NB4 (cell line): ENCODE measurements around the gene LRRC27.
A peak's percentile ranks its signal among the peaks of the same experiment; 100 is the strongest.

ENCODE experiments used
- POLR2A ChIP-seq: IDR thresholded peaks from 2 replicates; pipeline ENCODE4 v1.6.1; 2011; ENCODE audit warnings: mild to moderate bottlenecking; ENCODE audit not compliant: insufficient read length; ENCODE audit errors: extremely low read depth
- TF ChIP-seq, protein P1 (sequence below): IDR thresholded peaks from one replicate; pipeline ENCODE4 v1.5.1; 2012; ENCODE audit warnings: low read depth, low read length
- TF ChIP-seq, protein P2 (sequence below): IDR thresholded peaks from 2 replicates; pipeline ENCODE4 v1.6.1; 2011; ENCODE audit warnings: low read depth, low read length

- TF ChIP-seq, protein P1, sequence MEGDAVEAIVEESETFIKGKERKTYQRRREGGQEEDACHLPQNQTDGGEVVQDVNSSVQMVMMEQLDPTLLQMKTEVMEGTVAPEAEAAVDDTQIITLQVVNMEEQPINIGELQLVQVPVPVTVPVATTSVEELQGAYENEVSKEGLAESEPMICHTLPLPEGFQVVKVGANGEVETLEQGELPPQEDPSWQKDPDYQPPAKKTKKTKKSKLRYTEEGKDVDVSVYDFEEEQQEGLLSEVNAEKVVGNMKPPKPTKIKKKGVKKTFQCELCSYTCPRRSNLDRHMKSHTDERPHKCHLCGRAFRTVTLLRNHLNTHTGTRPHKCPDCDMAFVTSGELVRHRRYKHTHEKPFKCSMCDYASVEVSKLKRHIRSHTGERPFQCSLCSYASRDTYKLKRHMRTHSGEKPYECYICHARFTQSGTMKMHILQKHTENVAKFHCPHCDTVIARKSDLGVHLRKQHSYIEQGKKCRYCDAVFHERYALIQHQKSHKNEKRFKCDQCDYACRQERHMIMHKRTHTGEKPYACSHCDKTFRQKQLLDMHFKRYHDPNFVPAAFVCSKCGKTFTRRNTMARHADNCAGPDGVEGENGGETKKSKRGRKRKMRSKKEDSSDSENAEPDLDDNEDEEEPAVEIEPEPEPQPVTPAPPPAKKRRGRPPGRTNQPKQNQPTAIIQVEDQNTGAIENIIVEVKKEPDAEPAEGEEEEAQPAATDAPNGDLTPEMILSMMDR = peak; percentile 70
- no peak for TF ChIP-seq POLR2A
- TF ChIP-seq, protein P2, sequence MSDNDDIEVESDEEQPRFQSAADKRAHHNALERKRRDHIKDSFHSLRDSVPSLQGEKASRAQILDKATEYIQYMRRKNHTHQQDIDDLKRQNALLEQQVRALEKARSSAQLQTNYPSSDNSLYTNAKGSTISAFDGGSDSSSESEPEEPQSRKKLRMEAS = no peak
These were observed 39.7 kb downstream of the LRRC27 start for GRCh38 chr10:132371641-132372081.
